ENCODE results near the gene LHFPL3. TPM values are rescaled to one million over a fixed set of nuclear protein-coding genes. Genes with fewer than 3 reads are reported as not detected.

LHFPL3 gene
- total RNA-seq, 4 donors from 2014 or later: not detected

GRCh38 chr7:104431930-104432329 lies 103.5 kb downstream of the LHFPL3 start:
- no peak for TF ChIP-seq CTCF (IDR thresholded peaks at IDR 0.05)
- no peak for TF ChIP-seq POLR2A (IDR thresholded peaks at IDR 0.05)
- no peak for DNase-seq
- Histone ChIP-seq H3K27me3 (no peaks in the 10 kb centered on the region), H3K36me3 (no peaks in the 10 kb centered on the region), H3K4me3 (replicated peaks in 1 of 3) (no peak overlapping the region), H3K27ac (no peak overlapping the region), H3K9me3 (no peaks in the 10 kb centered on the region), H3K4me1 (no peaks in the 10 kb centered on the region)
- intact Hi-C loops (cut with DNase I): no loop called here
- 71 to 83% methylated on average over 1 of the region's 1 CpG for WGBS, 2 donors

GRCh38 chr7:104434129-104434528 lies 105.7 kb downstream of the LHFPL3 start:
- H3K9me3 ChIP-seq: no peaks in the 10 kb centered on the region
- intact Hi-C loops (cut with DNase I): no loop called here
- no peak overlapping the region for H3K27ac ChIP-seq
- DNase-seq: no peak
- no peaks in the 10 kb centered on the region for H3K27me3 ChIP-seq
- H3K36me3 ChIP-seq: no peaks in the 10 kb centered on the region
- TF ChIP-seq POLR2A (IDR thresholded peaks at IDR 0.05): no peak
- no peak for TF ChIP-seq CTCF (IDR thresholded peaks at IDR 0.05)
- WGBS, 2 donors: 97 to 98% methylated on average over 2 of the region's 2 CpGs
- no peak overlapping the region for H3K4me3 ChIP-seq (replicated peaks in 1 of 3)
- H3K4me1 ChIP-seq: no peaks in the 10 kb centered on the region

DNA sequence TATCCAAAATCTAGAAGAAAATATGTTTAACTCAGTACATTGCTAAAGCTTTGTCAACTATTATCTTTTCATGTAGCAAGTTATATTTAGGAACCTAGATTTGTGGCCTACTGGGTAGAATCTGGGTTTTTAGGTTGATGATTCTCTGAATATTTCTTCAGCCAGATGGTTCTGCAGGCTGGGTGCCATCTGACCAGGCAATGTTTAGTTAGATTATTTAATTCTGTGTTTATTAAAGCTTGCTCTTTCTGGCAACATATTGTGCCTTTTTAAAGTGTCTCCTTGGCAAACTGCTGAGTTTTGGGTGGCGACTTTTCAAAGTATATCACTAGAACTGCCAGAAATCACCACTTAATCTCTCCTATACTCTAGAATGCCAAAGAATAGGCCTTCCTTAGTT lies 114.1 kb downstream of the LHFPL3 start:
- H3K4me3 ChIP-seq (replicated peaks in 1 of 3): no peak overlapping the region
- intact Hi-C loops (cut with DNase I): no loop called here
- no peaks in the 10 kb centered on the region for H3K27me3 ChIP-seq
- TF ChIP-seq POLR2A (IDR thresholded peaks at IDR 0.05): no peak
- no peak for TF ChIP-seq CTCF (IDR thresholded peaks at IDR 0.05)
- WGBS, 2 donors: 33 to 50% methylated on average over 1 of the region's 1 CpG
- DNase-seq: peak in 1 of 2 donors; percentile 2
- H3K27ac ChIP-seq: no peak overlapping the region
- no peaks in the 10 kb centered on the region for H3K4me1 ChIP-seq
- no peaks in the 10 kb centered on the region for H3K36me3 ChIP-seq
- no peaks in the 10 kb centered on the region for H3K9me3 ChIP-seq

DNA sequence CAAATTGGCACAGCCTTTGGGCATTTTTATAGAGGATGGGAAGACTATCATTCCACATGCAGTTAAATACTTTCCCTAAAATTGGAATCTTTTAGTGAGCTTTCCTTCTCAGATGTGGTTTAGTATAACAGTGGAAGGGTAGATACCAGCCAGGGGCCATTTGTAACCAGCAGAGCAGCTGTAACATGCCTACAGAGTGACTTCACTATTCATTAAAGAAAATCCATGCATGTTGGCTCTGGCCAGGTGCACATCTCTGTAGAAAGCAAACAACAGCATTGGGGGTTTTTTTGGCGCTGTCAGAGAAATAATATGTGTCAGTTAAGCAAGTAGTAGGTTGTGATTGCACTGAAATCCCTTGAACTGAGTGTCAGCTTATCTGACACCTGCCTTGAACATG lies 115.6 kb downstream of the LHFPL3 start:
- H3K4me3 ChIP-seq (replicated peaks in 1 of 3): no peak overlapping the region
- no peaks in the 10 kb centered on the region for H3K36me3 ChIP-seq
- H3K4me1 ChIP-seq: no peaks in the 10 kb centered on the region
- H3K27ac ChIP-seq: no peak overlapping the region
- no peak for DNase-seq
- H3K9me3 ChIP-seq: no peaks in the 10 kb centered on the region
- H3K27me3 ChIP-seq: no peaks in the 10 kb centered on the region
- TF ChIP-seq CTCF (IDR thresholded peaks at IDR 0.05): no peak
- intact Hi-C loops (cut with DNase I): no loop called here
- 83 to 100% methylated on average over 1 of the region's 1 CpG for WGBS, 2 donors

DNA sequence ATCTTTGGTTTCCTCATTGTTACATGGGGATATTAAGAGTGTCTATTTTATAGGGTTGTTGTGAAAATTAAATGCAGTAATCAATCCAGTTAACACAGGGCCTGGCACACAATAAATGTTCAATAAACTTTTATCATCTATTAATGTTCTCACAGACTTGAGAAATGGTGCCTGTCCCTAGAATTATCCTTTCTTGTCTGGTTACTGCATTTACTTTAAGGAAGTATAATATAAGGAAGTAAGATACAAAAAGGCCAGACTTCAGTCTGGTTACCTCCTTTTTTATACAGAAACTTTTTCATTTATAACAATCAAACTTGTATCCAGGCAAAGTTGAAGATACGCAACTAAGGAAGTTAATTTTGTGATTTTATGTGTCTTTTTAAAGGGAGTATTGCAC lies 117.0 kb downstream of the LHFPL3 start:
- intact Hi-C loops (cut with DNase I): no loop called here
- WGBS, 2 donors: 96 to 98% methylated on average over 1 of the region's 1 CpG
- H3K9me3 ChIP-seq: no peaks in the 10 kb centered on the region
- no peaks in the 10 kb centered on the region for H3K4me1 ChIP-seq
- no peak for TF ChIP-seq POLR2A (IDR thresholded peaks at IDR 0.05)
- no peak for TF ChIP-seq CTCF (IDR thresholded peaks at IDR 0.05)
- no peaks in the 10 kb centered on the region for H3K27me3 ChIP-seq
- H3K27ac ChIP-seq: no peak overlapping the region
- DNase-seq: no peak
- no peak overlapping the region for H3K4me3 ChIP-seq (replicated peaks in 1 of 3)
- H3K36me3 ChIP-seq: no peaks in the 10 kb centered on the region

Data from thyroid gland (tissue), 4 donors.